ENCODE results near the gene YWHAB.

YWHAB gene

GRCh38 chr20:44841955-44842354, 43.5 kb upstream of the YWHAB start:
- no peak for TF ChIP-seq CTCF (IDR thresholded peaks at IDR 0.05; ENCODE audit: low read depth, low read length)
- H3K4me3 ChIP-seq (replicated peaks in 1 of 2; ENCODE audit: low read depth in 2 of 2, low read length in 2 of 2): no peak overlapping the region
- DNase-seq (ENCODE audit: low read depth in 2 of 2): no peak

GRCh38 chr20:44843876-44844275, 41.6 kb upstream of the YWHAB start:
- TF ChIP-seq CTCF (IDR thresholded peaks at IDR 0.05; ENCODE audit: low read depth, low read length): no peak
- H3K4me3 ChIP-seq (replicated peaks in 1 of 2; ENCODE audit: low read depth in 2 of 2, low read length in 2 of 2): no peak overlapping the region
- no peak for DNase-seq (ENCODE audit: low read depth in 2 of 2)

GRCh38 chr20:44848254-44849015, 37.1 kb upstream of the YWHAB start:
- no peak for TF ChIP-seq CTCF (IDR thresholded peaks at IDR 0.05; ENCODE audit: low read depth, low read length)
- no peak overlapping the region for H3K4me3 ChIP-seq (replicated peaks in 1 of 2; ENCODE audit: low read depth in 2 of 2, low read length in 2 of 2)
- DNase-seq (ENCODE audit: low read depth in 2 of 2): no peak

- no peak for TF ChIP-seq CTCF (IDR thresholded peaks at IDR 0.05; ENCODE audit: low read depth, low read length)
- H3K4me3 ChIP-seq (replicated peaks in 1 of 2; ENCODE audit: low read depth in 2 of 2, low read length in 2 of 2): no peak overlapping the region
- DNase-seq (ENCODE audit: low read depth in 2 of 2): no peak
These were observed 35.8 kb upstream of the YWHAB start for GRCh38 chr20:44849703-44850102.

- TF ChIP-seq CTCF (IDR thresholded peaks at IDR 0.05; ENCODE audit: low read depth, low read length): no peak
- H3K4me3 ChIP-seq (replicated peaks in 1 of 2; ENCODE audit: low read depth in 2 of 2, low read length in 2 of 2): no peak overlapping the region
- DNase-seq (ENCODE audit: low read depth in 2 of 2): no peak
These were observed 35.2 kb upstream of the YWHAB start for GRCh38 chr20:44850272-44850671.

- TF ChIP-seq CTCF (IDR thresholded peaks at IDR 0.05; ENCODE audit: low read depth, low read length): no peak
- no peak overlapping the region for H3K4me3 ChIP-seq (replicated peaks in 1 of 2; ENCODE audit: low read depth in 2 of 2, low read length in 2 of 2)
These were observed 34.7 kb upstream of the YWHAB start for GRCh38 chr20:44850837-44851236.

GRCh38 chr20:44851545-44851944, 34.0 kb upstream of the YWHAB start:
- no peak overlapping the region for H3K4me3 ChIP-seq (replicated peaks in 1 of 2; ENCODE audit: low read depth in 2 of 2, low read length in 2 of 2)
- DNase-seq (ENCODE audit: low read depth in 2 of 2): no peak
- TF ChIP-seq CTCF (IDR thresholded peaks at IDR 0.05; ENCODE audit: low read depth, low read length): no peak

More at GRCh38 chr20:44850837-44851236, 34.7 kb upstream of the YWHAB start:
- DNase-seq (ENCODE audit: low read depth in 2 of 2): no peak

Data from cardiac fibroblast (primary cell).